GM13977 (cell line): ENCODE data around the gene MUC6.

Source experiments
- DNase-seq: peaks from one replicate; pipeline ENCODE4 v3.0.0; 2012; ENCODE audit warnings: low spot score
- CTCF ChIP-seq: IDR thresholded peaks from 2 replicates; pipeline ENCODE4 v1.5.1; 2012; ENCODE audit warnings: mild to moderate bottlenecking, control low read depth; ENCODE audit not compliant: insufficient read depth; ENCODE audit errors: extremely low read depth, missing control alignments
- in situ Hi-C: fragments of 300-500 bp; cut with MboI; formaldehyde crosslinking; loops from one replicate; pipeline ENCODE4 v1.12.0; 2022; ENCODE audit warnings: low sequenced_read_pairs, low pct_unique_long_range_greater_than_20kb, mixed read lengths, inconsistent platforms; ENCODE audit not compliant: unreplicated experiment

MUC6 gene

DNA sequence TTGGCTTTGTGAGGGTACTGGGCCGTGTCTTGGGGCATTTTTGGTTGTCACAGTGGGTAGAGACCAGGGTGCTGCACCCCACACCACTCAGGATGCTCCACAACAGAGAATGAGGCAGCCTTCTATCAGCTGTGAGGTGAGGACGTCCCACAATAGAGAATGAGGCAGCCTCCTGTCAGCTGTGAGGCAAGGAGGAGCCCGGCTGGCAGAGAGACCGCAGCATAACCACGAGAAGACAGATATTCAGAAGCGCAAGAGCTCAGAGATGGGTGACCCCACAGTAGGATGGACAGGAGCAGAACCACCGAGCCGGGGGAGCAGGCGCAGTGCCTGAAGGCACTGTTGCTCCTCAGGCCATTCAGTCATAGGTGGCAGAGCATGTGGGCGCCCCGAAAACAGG, 63.3 kb downstream of the MUC6 start:
- in situ Hi-C loops = no loop called here
- DNase-seq = no peak
- no peak for TF ChIP-seq CTCF

DNA sequence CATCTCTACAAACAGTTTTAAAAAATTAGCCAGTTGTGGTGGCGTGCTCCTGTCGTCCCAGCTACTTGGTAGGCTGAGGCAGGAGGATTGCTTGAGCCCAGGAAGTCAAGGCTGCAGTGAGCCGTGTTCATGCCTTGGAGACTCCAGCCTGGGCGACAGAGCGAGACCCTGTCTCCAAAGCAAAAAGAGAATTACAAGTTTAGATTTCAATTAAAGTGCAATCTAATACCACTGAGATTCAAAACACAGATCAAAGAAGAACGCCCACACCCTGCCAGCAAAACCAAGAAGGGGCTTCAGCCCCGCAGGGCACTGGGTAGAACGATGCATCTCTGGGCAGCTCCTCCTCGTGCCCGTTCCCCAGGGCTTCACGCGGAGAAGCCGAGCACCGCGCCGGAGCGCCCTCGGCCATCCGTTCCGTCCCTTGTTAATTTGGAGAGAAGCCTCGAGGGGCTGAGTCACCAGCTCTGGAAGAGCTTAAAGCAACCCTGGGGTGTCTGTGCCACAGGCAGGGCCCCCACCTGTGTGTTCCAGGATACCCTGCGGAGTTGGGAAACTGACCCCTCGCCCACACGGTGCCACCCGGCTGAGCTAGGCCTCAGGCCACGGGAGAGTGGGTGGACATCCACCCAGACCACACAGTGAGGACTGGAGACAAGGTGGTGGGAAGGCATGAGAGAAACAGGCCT, 63.9 kb downstream of the MUC6 start:
- in situ Hi-C loops = no loop called here
- no peak for TF ChIP-seq CTCF

DNA sequence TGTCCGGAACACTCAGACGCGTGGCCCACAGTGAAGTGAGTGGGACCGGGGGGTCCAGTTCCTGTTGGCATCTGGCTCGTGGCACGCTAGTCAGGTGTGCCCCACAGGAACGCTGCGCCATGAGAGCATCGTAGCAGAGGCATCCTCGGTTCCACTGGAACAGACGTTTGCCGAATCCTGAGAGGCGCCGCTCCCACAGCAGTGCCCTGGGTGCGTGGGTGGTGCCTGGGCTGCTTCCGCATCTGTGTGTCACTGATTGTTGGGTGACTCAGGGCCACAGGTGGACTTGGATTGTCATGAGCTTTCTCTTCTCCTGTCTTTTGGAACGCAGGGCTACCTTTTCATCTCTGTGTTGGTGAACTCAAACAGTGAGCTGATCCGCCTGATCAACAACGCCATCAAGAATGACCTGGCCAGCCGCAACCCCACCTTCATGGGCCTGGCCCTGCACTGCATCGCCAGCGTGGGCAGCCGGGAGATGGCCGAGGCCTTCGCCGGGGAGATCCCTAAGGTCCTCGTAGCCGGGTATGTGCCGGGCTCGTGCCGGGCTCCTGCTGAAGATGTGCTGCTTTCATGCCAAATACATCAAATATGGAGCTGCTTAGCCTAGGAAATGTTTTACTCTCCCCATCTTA, 64.7 kb downstream of the MUC6 start:
- in situ Hi-C loops = no loop called here
- no peak for DNase-seq
- TF ChIP-seq CTCF = no peak

More for the DNA sequence above, 63.9 kb downstream of the MUC6 start:
- DNase-seq = no peak

DNA sequence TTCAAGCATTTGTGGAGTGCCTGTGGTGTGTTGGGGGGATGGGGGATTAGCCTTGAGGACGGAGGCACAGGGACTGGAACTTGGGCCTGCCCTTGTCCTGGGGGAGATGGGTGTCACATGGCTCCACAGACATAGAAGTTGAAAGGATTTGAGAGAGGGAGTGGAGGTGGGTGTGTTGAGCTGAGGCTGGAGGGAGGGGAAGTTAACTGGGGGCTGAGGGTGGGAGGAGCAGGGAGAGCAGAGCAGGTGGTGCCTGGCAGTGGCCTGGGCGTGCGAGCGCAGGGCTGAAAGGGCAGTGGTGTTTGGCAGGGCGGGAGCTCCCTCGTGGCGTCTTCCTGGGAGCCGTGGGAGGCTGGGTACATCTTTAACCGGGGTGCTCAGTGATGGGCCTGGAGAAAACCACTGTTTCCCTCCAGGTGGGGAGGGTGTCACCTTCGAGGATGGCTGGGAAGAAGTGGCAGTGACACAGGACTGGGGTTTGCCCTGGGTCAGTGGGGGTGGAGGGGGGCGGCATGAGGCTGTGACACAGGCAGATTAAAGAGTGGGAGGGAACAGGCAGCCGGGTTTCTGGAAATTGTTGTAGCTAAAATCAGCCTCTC, 65.3 kb downstream of the MUC6 start:
- in situ Hi-C loops = no loop called here
- DNase-seq = no peak
- no peak for TF ChIP-seq CTCF

DNA sequence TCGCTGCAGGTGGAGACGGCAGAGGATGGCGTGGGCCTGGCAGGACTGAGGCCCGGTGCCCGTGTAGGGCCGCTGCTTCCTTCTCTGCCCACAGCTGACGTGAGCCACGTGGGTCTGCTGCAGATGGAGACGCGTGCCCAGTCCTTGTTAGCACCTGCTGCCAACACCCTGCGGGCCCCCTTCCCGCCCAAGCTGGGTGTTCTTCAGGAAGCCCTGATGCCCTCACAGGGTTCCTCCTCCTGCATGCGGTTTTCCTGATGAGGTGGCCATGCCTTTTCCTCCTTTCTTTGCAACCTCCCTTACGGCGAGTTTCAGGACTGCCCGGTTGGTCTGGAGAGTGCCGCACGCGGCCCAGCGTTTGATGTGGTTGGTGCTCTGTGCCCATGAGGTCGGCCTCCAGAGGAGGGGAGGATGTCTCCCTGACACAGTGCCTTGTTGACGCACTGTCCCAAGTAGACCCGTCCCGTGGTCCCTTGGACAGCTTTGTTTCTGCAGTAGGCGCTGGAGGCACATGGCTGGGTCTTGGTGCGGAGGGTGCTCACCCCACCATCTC, 66.1 kb downstream of the MUC6 start:
- TF ChIP-seq CTCF = no peak
- in situ Hi-C loops = no loop called here
- no peak for DNase-seq

DNA sequence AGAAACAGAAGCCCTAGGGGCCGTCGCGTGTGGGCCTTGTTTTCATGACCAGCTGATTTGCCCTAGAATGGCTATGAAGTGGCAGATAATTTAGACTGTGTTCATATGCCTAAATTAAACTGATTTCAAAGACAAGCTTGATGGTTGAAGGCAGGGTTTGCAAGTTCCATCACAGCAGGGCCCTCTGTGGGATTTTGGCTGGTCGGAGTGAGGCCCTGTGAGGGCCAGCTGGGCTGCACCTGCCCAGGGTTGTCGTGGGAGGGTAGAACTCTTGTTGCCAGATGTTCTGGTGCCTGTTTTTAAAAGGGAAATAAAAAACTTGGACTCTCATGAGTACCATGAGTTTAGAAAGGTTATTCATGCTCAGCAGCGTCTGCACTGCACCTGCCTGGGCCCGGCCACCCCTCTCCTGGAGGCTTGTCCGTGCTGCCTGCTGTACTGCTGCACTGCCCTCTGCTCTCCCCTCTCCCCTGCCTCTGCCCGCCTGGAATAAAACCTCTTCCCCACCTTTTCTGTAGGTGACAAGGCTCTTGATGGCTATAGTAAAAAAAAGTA, 66.8 kb downstream of the MUC6 start:
- in situ Hi-C loops = no loop called here
- TF ChIP-seq CTCF = no peak
- DNase-seq = no peak
